HG03159 (cell line): Measurements from ENCODE around the gene KLHDC1.
"Not testable (repeated sequence)": the region's sequence is repeated elsewhere in the genome, so short reads cannot be mapped to it uniquely, and the experiment has no call there.

Experiments used
- ATAC-seq: cut with Tn5 transposase; IDR thresholded peaks from one replicate; pipeline ENCODE4 v1.9.1; 2021; ENCODE audit warnings: mild to moderate bottlenecking, moderate library complexity; ENCODE audit not compliant: unreplicated experiment

KLHDC1 gene

GRCh38 chr14:49721733-49722435 lies 29.0 kb downstream of the KLHDC1 start:
- not testable (repeated sequence) for ATAC-seq

GRCh38 chr14:49727171-49727570 lies 34.3 kb downstream of the KLHDC1 start:
- no peak for ATAC-seq

- no peak for ATAC-seq
Observed at GRCh38 chr14:49732896-49733295, 40.0 kb downstream of the KLHDC1 start.

- no peak for ATAC-seq
Observed at GRCh38 chr14:49733836-49734235, 40.9 kb downstream of the KLHDC1 start.

- ATAC-seq, result not testable (repeated sequence)
Observed at GRCh38 chr14:49735669-49736068, 42.7 kb downstream of the KLHDC1 start.

- ATAC-seq, result no peak
Observed at GRCh38 chr14:49745191-49745590, 52.3 kb downstream of the KLHDC1 start.

- ATAC-seq, result not testable (repeated sequence)
Observed at GRCh38 chr14:49746476-49746875, 53.6 kb downstream of the KLHDC1 start.

GRCh38 chr14:49754570-49755097 lies 61.7 kb downstream of the KLHDC1 start:
- ATAC-seq, result no peak

GRCh38 chr14:49755378-49755777 lies 62.5 kb downstream of the KLHDC1 start:
- no peak for ATAC-seq

- ATAC-seq, result no peak
Observed at GRCh38 chr14:49761839-49762551, 69.1 kb downstream of the KLHDC1 start.

GRCh38 chr14:49766839-49767238 lies 73.9 kb downstream of the KLHDC1 start:
- ATAC-seq, result no peak

GRCh38 chr14:49767270-49767570 lies 74.3 kb downstream of the KLHDC1 start:
- ATAC-seq, result no peak

GRCh38 chr14:49767571-49768300 lies 74.8 kb downstream of the KLHDC1 start, which contains the start of gene KLHDC2:
Gene KLHDC2, plus strand, starts transcription at chr14:49768153. Its CDS starts 316 bp downstream, at chr14:49768469.
- ATAC-seq, result peak; percentile 86

GRCh38 chr14:49768301-49769121 lies 75.6 kb downstream of the KLHDC1 start:
- peak; percentile 34 for ATAC-seq

GRCh38 chr14:49769171-49769570 lies 76.3 kb downstream of the KLHDC1 start:
- no peak for ATAC-seq

GRCh38 chr14:49769581-49770211 lies 76.8 kb downstream of the KLHDC1 start:
- no peak for ATAC-seq

GRCh38 chr14:49770212-49770817 lies 77.4 kb downstream of the KLHDC1 start:
- ATAC-seq, result no peak

- not testable (repeated sequence) for ATAC-seq
Observed at GRCh38 chr14:49771691-49772090, 78.8 kb downstream of the KLHDC1 start.

GRCh38 chr14:49774106-49774505 lies 81.2 kb downstream of the KLHDC1 start:
- ATAC-seq, result no peak

- ATAC-seq, result no peak
Observed at GRCh38 chr14:49778421-49778820, 85.5 kb downstream of the KLHDC1 start.
